ENCODE data around the gene FBL.

GRCh38 chr19:39870171-39870971, 24.2 kb upstream of the FBL start:
- TF ChIP-seq KDM1A (IDR thresholded peaks at IDR 0.05; ENCODE audit: borderline replicate concordance), result no peak
- no peak for TF ChIP-seq JUNB (IDR thresholded peaks at IDR 0.05)
- TF ChIP-seq HDGF (IDR thresholded peaks at IDR 0.05), result no peak
- no peak for TF ChIP-seq ZNF24 (IDR thresholded peaks at IDR 0.05)
- TF ChIP-seq, protein P1, sequence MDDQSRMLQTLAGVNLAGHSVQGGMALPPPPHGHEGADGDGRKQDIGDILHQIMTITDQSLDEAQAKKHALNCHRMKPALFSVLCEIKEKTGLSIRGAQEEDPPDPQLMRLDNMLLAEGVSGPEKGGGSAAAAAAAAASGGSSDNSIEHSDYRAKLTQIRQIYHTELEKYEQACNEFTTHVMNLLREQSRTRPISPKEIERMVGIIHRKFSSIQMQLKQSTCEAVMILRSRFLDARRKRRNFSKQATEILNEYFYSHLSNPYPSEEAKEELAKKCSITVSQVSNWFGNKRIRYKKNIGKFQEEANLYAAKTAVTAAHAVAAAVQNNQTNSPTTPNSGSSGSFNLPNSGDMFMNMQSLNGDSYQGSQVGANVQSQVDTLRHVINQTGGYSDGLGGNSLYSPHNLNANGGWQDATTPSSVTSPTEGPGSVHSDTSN (IDR thresholded peaks at IDR 0.05; ENCODE audit: insufficient replicate concordance, low read depth, low read length), result no peak
- no peak for TF ChIP-seq HCFC1 (IDR thresholded peaks at IDR 0.05; ENCODE audit: low read length)

Measured in GM12878 (cell line).